GM12891 (cell line): ENCODE measurements around the gene SLC22A23.

Experiments
- POLR2AphosphoS5 ChIP-seq: IDR thresholded peaks from 2 replicates; pipeline ENCODE4 v1.6.1; 2011; ENCODE audit warnings: low read depth, low read length, control low read depth
- TAF1 ChIP-seq: IDR thresholded peaks from 2 replicates; pipeline ENCODE4 v1.6.1; 2011; ENCODE audit warnings: low read depth, low read length, control low read depth

DNA sequence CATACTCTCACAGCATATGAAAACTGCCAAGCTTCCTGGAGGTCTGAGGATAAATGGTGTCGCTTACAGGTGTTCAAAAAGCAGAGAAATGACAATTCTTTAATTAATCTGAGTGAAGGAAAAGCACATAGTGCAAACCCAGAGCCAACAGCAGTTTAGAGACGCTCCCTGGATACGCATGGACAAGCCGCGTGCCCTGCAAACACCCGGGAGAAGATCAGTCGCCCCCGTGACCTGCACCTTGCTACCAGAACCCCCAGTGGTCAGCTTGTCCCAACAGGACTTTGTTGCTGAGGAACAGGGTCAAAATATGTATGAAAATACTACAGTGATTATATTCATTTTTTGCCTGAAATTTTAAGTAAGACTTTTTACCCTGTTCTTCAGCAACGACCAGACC is 104.2 kb downstream of the SLC22A23 start:
- TF ChIP-seq POLR2AphosphoS5 (no peak), TAF1 (no peak)
